Measurements from ENCODE around the gene SMS.

Gene SMS

GRCh38 chrX:21989384-21989783, 48.9 kb downstream of the SMS start:
- no peak for DNase-seq (ENCODE audit: low read depth)
- no peak for TF ChIP-seq CTCF (conservative IDR thresholded peaks at IDR 0.05; ENCODE audit: low read depth, low read length)
- no peak overlapping the region for H3K4me3 ChIP-seq (ENCODE audit: low read depth, low read length)

- no peak for TF ChIP-seq CTCF (conservative IDR thresholded peaks at IDR 0.05; ENCODE audit: low read depth, low read length)
- no peak overlapping the region for H3K4me3 ChIP-seq (ENCODE audit: low read depth, low read length)
- DNase-seq (ENCODE audit: low read depth) = peak; percentile 25
Measured at GRCh38 chrX:21990832-21991231, 50.3 kb downstream of the SMS start.

GRCh38 chrX:21991504-21991903, 51.0 kb downstream of the SMS start:
- H3K4me3 ChIP-seq (ENCODE audit: low read depth, low read length) = no peak overlapping the region
- DNase-seq (ENCODE audit: low read depth) = no peak
- TF ChIP-seq CTCF (conservative IDR thresholded peaks at IDR 0.05; ENCODE audit: low read depth, low read length) = no peak

- H3K4me3 ChIP-seq (ENCODE audit: low read depth, low read length) = no peak overlapping the region
- DNase-seq (ENCODE audit: low read depth) = no peak
- TF ChIP-seq CTCF (conservative IDR thresholded peaks at IDR 0.05; ENCODE audit: low read depth, low read length) = no peak
Measured at GRCh38 chrX:21993265-21993664, 52.8 kb downstream of the SMS start.

GRCh38 chrX:21996872-21997455, 56.5 kb downstream of the SMS start:
- no peak for TF ChIP-seq CTCF (conservative IDR thresholded peaks at IDR 0.05; ENCODE audit: low read depth, low read length)
- DNase-seq (ENCODE audit: low read depth) = peak; percentile 79

GRCh38 chrX:21998037-21998436, 57.5 kb downstream of the SMS start:
- no peak overlapping the region for H3K4me3 ChIP-seq (ENCODE audit: low read depth, low read length)
- DNase-seq (ENCODE audit: low read depth) = no peak
- TF ChIP-seq CTCF (conservative IDR thresholded peaks at IDR 0.05; ENCODE audit: low read depth, low read length) = no peak

More at GRCh38 chrX:21996872-21997455, 56.5 kb downstream of the SMS start:
- H3K4me3 ChIP-seq (ENCODE audit: low read depth, low read length) = no peak overlapping the region

GRCh38 chrX:22004866-22005265, 64.4 kb downstream of the SMS start:
- no peak overlapping the region for H3K4me3 ChIP-seq (ENCODE audit: low read depth, low read length)
- no peak for DNase-seq (ENCODE audit: low read depth)
- no peak for TF ChIP-seq CTCF (conservative IDR thresholded peaks at IDR 0.05; ENCODE audit: low read depth, low read length)
